ENCODE measurements around the gene OSGIN1. TPM values are rescaled to one million over a fixed set of nuclear protein-coding genes. Genes with fewer than 3 reads are reported as not detected.

OSGIN1 gene
- total and polyA plus RNA-seq, 12 donors = 3.2 to 14.5 (median 5.5) TPM

DNA sequence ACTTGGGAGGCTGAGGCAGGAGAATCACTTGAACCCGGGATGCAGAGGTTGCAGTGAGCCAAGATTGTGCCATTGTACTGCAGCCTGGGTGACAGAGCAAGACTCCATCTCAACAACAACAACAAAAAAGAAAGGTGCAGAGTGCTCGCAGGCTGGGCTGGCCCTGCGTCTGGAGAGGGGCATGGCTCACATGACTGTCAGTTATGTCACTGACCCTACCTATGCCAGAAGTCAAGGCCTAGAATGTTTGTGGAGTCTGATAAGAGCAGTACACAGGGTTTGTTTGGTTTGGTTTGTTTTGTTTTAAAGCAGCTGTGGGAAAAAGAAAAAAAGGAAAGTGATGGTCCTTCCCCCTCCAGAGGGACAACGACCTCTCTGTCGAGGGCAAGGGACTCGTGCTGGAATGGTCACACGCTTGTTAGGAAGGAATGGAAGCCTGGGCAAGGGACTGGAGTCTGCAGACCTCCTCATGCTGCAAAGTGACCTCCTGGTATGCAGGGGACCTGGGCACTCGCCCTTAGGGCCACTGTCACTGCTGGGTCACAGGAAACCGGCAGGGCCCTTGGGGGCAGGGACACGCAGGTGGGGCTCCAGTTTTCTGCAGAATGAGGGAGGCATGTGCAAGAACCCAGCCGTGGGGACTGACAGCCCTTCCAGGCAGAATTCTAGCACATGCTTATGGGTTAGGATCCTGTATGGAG is 10.1 kb upstream of the OSGIN1 start:
- Histone ChIP-seq H3K4me1 (peaks cover 0 to 20% (median 11%) of the 10 kb centered on the region in 9 donors), H3K9me3 (no peaks in the 10 kb centered on the region), H3K36me3 (no peaks in the 10 kb centered on the region), H3K4me3 (no peak overlapping the region), H3K27ac (no peak overlapping the region), H3K27me3 (no peaks in the 10 kb centered on the region)
- 57 to 64% methylated on average over 11 of the region's 11 CpGs for WGBS, 2 donors
- no peak for DNase-seq
- TF ChIP-seq, protein P1, sequence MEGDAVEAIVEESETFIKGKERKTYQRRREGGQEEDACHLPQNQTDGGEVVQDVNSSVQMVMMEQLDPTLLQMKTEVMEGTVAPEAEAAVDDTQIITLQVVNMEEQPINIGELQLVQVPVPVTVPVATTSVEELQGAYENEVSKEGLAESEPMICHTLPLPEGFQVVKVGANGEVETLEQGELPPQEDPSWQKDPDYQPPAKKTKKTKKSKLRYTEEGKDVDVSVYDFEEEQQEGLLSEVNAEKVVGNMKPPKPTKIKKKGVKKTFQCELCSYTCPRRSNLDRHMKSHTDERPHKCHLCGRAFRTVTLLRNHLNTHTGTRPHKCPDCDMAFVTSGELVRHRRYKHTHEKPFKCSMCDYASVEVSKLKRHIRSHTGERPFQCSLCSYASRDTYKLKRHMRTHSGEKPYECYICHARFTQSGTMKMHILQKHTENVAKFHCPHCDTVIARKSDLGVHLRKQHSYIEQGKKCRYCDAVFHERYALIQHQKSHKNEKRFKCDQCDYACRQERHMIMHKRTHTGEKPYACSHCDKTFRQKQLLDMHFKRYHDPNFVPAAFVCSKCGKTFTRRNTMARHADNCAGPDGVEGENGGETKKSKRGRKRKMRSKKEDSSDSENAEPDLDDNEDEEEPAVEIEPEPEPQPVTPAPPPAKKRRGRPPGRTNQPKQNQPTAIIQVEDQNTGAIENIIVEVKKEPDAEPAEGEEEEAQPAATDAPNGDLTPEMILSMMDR (IDR thresholded peaks at IDR 0.05) = no peak
- ATAC-seq = peak in 1 of 8 donors; percentile 6
- intact Hi-C loops (cut with DNase I) = no loop called here

DNA sequence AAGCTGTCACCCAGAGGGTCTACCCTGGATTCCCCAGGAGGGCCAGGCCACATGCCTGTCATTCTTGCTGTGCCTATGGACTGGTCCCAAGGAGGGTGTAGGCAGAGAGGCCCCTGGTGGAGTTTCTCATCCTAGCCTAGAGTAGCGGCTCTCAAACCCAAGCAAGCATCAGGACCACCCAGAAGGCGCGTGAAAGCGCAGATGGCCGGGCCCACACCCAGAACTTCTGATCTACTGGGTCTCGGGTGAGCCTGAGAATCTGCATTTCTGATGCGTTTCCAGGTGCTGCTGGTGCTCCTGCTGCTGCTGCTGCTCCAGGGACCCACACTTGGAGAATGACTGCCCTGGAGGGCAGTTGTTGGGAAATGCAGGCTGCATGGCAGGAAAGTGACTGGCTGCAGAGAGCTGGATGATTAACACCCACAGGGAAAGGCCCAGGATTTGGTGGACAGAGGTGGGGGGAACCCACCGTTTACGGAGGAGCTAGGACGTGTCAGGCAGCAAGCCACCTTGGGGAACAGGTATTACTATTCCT is 9.5 kb upstream of the OSGIN1 start:
- TF ChIP-seq, protein P1 (IDR thresholded peaks at IDR 0.05) = no peak
- no peaks in the 10 kb centered on the region for H3K27me3 ChIP-seq
- intact Hi-C loops (cut with DNase I) = loop anchor here in 1 of 10 donors (2.0 kb wide), 1 partner anchor 61 kb away; no protein-coding TSS in a partner anchor
- H3K36me3 ChIP-seq = no peaks in the 10 kb centered on the region
- H3K9me3 ChIP-seq = no peaks in the 10 kb centered on the region
- no peak overlapping the region for H3K4me3 ChIP-seq
- DNase-seq (no peak), ATAC-seq (no peak)
- no peak overlapping the region for H3K27ac ChIP-seq
- peaks cover 0 to 20% (median 11%) of the 10 kb centered on the region in 9 donors for H3K4me1 ChIP-seq
- 92 to 94% methylated on average over 10 of the region's 10 CpGs for WGBS, 2 donors

DNA sequence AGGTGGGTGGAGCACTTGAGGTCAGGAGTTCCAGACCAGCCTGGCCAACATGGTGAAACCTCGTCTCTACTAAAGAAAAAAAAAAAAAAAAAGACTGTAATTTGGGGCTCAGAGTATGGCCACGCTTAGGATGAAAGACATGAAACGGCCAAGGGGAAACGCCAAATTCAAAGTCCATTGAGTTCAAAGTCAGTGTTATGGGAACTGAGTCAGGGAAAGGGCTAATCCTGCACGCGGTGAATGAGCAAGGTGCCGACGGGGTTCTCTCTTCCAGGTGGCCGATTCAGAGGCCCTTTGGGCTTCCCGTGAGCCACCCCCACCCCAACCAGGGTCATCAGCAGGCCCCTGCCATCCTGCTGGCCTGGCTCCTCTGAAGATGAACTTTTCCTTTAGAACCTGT is 7.5 kb upstream of the OSGIN1 start:
- Histone ChIP-seq H3K4me1 (peaks cover 0 to 10% (median 0%) of the 10 kb centered on the region in 9 donors), H3K9me3 (no peaks in the 10 kb centered on the region), H3K27ac (no peak overlapping the region), H3K27me3 (no peaks in the 10 kb centered on the region), H3K4me3 (no peak overlapping the region), H3K36me3 (no peaks in the 10 kb centered on the region)
- WGBS, 2 donors = 91 to 92% methylated on average over 10 of the region's 10 CpGs
- DNase-seq (no peak), ATAC-seq (no peak)
- TF ChIP-seq, protein P1 (IDR thresholded peaks at IDR 0.05) = no peak
- intact Hi-C loops (cut with DNase I) = loop anchor here in 1 of 10 donors (2.0 kb wide), 1 partner anchor 63 kb away; no protein-coding TSS in a partner anchor

DNA sequence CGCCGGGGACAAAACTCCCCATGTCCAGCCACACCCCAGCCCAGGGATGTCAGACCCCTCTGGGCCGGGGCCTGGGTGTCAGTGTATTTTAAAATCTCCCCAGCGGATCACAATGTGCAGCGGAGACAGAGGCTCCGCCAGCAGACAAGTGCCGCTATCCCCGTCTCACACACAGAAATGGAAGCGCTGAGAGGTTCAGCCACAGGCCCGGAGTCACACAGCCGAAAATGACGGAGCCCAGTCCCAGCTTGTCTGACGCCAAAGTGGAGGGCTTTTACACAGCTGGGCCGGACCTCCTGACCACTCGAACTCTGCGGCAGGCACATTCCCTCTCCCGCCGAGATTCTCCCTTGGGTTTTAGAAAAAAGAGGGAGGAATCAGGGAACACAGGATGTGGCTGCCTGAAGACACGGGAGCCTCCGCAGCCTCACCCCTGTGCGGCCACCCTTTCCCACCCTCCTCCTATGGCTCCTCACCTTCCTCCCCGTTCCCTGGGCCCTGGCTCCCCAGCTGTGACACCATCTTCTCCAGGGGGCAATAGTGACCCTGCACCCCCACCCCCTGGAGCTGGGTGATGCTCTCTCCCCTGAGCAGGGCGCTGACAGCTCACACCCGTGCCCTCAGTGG is 6.8 kb upstream of the OSGIN1 start:
- TF ChIP-seq, protein P1 (IDR thresholded peaks at IDR 0.05) = no peak
- DNase-seq (no peak), ATAC-seq (peak in 4 of 8 donors; percentile 18 to 37 (median 22))
- Histone ChIP-seq H3K4me3 (no peak overlapping the region), H3K27me3 (no peaks in the 10 kb centered on the region), H3K4me1 (peaks cover 0 to 10% (median 0%) of the 10 kb centered on the region in 9 donors), H3K9me3 (no peaks in the 10 kb centered on the region), H3K27ac (no peak overlapping the region), H3K36me3 (no peaks in the 10 kb centered on the region)
- intact Hi-C loops (cut with DNase I) = no loop called here
- WGBS, 2 donors = 75 to 78% methylated on average over 24 of the region's 24 CpGs

Data from heart right ventricle (tissue), 16 donors.